Activated naive CD8-positive, alpha-beta T cell (primary cell): Measurements from ENCODE around the gene ANKRD9.

Source experiments
- H3K27ac Mint-ChIP-seq: one replicate; pipeline ENCODE4 v1.8.0; 2021; ENCODE audit warnings: mixed read lengths
- H3K27me3 Mint-ChIP-seq: one replicate; pipeline ENCODE4 v1.8.0; 2021; ENCODE audit warnings: mixed read lengths
- H3K36me3 Mint-ChIP-seq: one replicate; pipeline ENCODE4 v1.8.0; 2021; ENCODE audit warnings: mixed read lengths
- H3K4me1 Mint-ChIP-seq: one replicate; pipeline ENCODE4 v1.8.0; 2021; ENCODE audit warnings: low read depth, mixed read lengths
- H3K4me3 Mint-ChIP-seq: one replicate; pipeline ENCODE4 v1.8.0; 2021; ENCODE audit warnings: mild to moderate bottlenecking, mixed read lengths
- H3K9me3 Mint-ChIP-seq: one replicate; pipeline ENCODE4 v1.8.0; 2021; ENCODE audit warnings: low read depth, mixed read lengths

The ANKRD9 gene

DNA sequence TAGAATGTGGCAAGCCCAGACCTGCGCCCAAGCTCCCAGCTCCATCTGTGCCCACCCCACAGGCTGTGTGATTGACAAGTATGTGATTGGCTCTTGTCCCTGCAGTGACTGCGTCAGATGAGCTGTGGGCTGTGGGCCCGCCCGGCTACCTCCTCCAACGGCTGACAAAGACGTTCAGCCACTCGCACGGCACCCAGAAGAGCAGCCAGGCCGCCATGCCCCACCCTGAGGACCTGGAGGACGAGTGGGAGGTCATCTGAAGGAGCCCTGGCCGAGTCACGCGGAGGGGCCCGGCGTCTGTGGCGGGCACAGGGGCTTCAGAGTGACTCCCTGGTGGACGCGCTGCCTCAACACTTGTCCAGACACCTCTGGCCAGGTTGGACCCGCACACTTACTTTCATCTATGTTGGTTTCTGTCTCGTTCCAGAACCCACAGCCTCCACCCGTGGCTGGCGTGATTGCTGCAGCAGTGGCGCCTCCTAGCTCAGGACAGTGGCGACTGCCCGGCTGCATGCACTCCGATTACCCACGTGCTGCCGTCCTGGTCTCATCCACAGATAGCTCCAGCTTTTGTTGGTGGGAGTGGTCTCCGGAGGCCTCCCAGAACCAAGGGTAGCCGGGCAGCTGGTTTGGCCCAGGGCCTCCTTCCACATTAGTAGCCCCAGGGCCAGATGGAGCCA, 11.4 kb downstream of the ANKRD9 start:
- H3K4me1 Mint-ChIP-seq: peaks cover 6% of the 10 kb centered on the region
- H3K27ac Mint-ChIP-seq: no peak overlapping the region
- H3K36me3 Mint-ChIP-seq: no peaks in the 10 kb centered on the region
- no peaks in the 10 kb centered on the region for H3K27me3 Mint-ChIP-seq
- no peak overlapping the region for H3K4me3 Mint-ChIP-seq
- no peaks in the 10 kb centered on the region for H3K9me3 Mint-ChIP-seq

DNA sequence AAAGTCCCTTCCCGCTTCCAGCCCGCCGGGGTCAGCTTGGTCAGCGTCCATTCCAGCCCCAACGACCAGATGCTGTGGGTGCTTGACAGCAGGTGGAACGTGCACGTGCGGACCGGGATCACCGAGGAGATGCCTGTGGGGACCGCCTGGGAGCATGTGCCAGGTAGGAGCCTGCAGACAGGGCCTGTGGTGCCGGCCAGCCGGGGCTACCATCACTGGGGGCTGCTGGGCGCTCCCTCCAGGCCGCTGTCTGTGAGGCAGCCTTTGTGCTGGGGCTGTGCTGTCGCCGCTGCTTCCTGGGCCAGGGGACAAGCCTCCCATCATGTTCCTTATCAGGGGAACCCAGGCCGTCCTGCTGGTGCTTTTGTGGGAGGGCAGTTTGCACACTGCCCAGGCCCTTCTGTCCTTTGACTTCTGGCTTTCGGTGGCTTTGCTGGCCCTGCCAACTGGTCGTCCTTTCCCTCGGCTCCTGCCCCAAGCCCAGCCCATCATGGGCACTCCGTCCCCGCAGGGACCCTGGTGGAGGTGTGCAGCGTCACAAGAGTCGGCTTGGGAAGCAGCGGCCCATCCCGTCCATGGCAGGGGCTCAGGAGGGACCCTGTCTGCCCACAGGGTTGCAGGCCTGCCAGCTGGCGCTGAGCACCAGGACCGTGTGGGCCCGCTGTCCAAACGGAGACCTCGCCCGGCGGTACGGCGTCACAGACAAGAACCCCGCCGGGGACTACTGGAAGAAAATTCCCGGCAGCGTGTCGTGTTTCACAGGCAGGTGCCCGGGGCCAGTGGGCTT, 12.4 kb downstream of the ANKRD9 start:
- no peak overlapping the region for H3K27ac Mint-ChIP-seq
- no peaks in the 10 kb centered on the region for H3K27me3 Mint-ChIP-seq
- peaks cover 6% of the 10 kb centered on the region for H3K4me1 Mint-ChIP-seq
- H3K36me3 Mint-ChIP-seq: no peaks in the 10 kb centered on the region
- no peak overlapping the region for H3K4me3 Mint-ChIP-seq
- H3K9me3 Mint-ChIP-seq: no peaks in the 10 kb centered on the region

- no peak overlapping the region for H3K4me3 Mint-ChIP-seq
- no peaks in the 10 kb centered on the region for H3K36me3 Mint-ChIP-seq
- H3K27me3 Mint-ChIP-seq: no peaks in the 10 kb centered on the region
- H3K4me1 Mint-ChIP-seq: peaks cover 6% of the 10 kb centered on the region
- no peak overlapping the region for H3K27ac Mint-ChIP-seq
- no peaks in the 10 kb centered on the region for H3K9me3 Mint-ChIP-seq
These were observed 13.3 kb downstream of the ANKRD9 start for GRCh38 chr14:102496331-102496691.

- Mint-ChIP-seq H3K27ac (no peak overlapping the region), H3K9me3 (no peaks in the 10 kb centered on the region), H3K4me1 (peaks cover 4% of the 10 kb centered on the region), H3K4me3 (no peak overlapping the region), H3K27me3 (no peaks in the 10 kb centered on the region), H3K36me3 (no peaks in the 10 kb centered on the region)
These were observed 13.9 kb downstream of the ANKRD9 start for GRCh38 chr14:102495491-102496330.

GRCh38 chr14:102493585-102493984, 16.0 kb downstream of the ANKRD9 start:
- Mint-ChIP-seq H3K4me1 (no peaks in the 10 kb centered on the region), H3K36me3 (no peaks in the 10 kb centered on the region), H3K9me3 (no peaks in the 10 kb centered on the region), H3K4me3 (no peak overlapping the region), H3K27ac (no peak overlapping the region), H3K27me3 (no peaks in the 10 kb centered on the region)

GRCh38 chr14:102493096-102493495, 16.5 kb downstream of the ANKRD9 start:
- Mint-ChIP-seq H3K9me3 (no peaks in the 10 kb centered on the region), H3K27ac (no peak overlapping the region), H3K4me1 (no peaks in the 10 kb centered on the region), H3K27me3 (no peaks in the 10 kb centered on the region), H3K36me3 (no peaks in the 10 kb centered on the region), H3K4me3 (no peak overlapping the region)

- no peaks in the 10 kb centered on the region for H3K27me3 Mint-ChIP-seq
- no peaks in the 10 kb centered on the region for H3K4me1 Mint-ChIP-seq
- H3K4me3 Mint-ChIP-seq: no peak overlapping the region
- H3K9me3 Mint-ChIP-seq: no peaks in the 10 kb centered on the region
- H3K36me3 Mint-ChIP-seq: no peaks in the 10 kb centered on the region
- no peak overlapping the region for H3K27ac Mint-ChIP-seq
These were observed 17.1 kb downstream of the ANKRD9 start for GRCh38 chr14:102492531-102492910.

DNA sequence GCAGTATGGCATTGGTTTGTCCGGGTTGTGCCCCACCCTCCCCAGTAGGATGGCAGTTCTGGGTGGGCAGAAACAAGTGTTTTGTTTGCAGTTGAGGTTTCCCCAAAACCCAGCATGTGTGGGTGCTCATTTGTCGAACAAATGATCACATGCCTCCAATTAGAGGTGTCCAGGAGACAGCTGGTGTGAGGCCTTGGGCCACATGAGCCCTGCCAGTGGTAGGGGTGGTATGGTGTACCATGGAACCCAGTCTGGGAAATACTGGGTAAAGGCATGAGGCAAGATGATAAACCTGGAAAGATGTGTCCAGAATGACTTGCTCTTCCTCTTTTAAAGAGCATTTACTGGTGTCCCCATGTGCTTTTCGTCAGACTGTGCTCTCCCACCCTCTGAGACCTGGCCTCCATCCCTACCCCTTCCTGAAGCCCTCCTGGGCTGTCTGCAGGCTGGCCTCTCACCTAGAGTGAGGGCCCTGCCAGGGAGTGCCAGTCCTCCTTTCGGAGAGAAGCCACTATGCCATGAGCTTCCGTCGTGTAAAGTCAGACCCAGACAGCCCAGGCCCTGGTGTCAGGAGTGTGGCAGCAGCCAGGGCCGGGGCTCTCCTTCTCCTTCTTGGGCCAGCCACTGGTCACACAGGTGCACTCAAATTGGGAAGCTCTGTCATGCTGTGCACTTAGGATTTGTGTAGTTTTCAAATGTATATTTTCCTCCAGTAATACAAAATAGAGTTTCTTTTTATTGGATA, 17.6 kb downstream of the ANKRD9 start:
- no peaks in the 10 kb centered on the region for H3K27me3 Mint-ChIP-seq
- no peak overlapping the region for H3K27ac Mint-ChIP-seq
- no peaks in the 10 kb centered on the region for H3K9me3 Mint-ChIP-seq
- H3K36me3 Mint-ChIP-seq: no peaks in the 10 kb centered on the region
- no peaks in the 10 kb centered on the region for H3K4me1 Mint-ChIP-seq
- H3K4me3 Mint-ChIP-seq: no peak overlapping the region

DNA sequence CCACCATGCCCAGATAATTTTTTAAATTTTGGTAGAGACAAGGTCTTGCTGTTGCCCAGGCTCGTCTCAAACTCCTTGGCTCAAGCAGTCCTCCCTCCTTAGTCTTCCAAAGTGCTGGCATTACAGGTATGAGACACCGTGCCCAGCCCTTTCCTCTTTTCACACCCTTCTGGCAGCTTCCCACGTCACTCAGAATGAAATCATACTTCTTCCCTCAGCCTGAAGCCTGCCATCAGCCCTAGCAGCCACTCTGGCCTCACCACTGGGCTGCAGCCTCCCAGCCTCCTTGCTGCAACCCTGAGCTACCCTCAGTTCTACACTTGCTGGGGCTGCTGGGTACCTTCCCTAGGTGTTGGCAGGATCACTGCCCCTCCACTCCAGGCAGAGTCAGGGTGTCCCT, 18.2 kb downstream of the ANKRD9 start:
- Mint-ChIP-seq H3K27me3 (no peaks in the 10 kb centered on the region), H3K9me3 (no peaks in the 10 kb centered on the region), H3K36me3 (no peaks in the 10 kb centered on the region), H3K4me1 (no peaks in the 10 kb centered on the region), H3K27ac (no peak overlapping the region), H3K4me3 (no peak overlapping the region)

- Mint-ChIP-seq H3K27me3 (no peaks in the 10 kb centered on the region), H3K4me3 (no peak overlapping the region), H3K4me1 (no peaks in the 10 kb centered on the region), H3K9me3 (no peaks in the 10 kb centered on the region), H3K36me3 (no peaks in the 10 kb centered on the region), H3K27ac (no peak overlapping the region)
These were observed 19.1 kb downstream of the ANKRD9 start for GRCh38 chr14:102490456-102490855.

- Mint-ChIP-seq H3K36me3 (peaks cover 4% of the 10 kb centered on the region), H3K4me1 (no peaks in the 10 kb centered on the region), H3K27ac (no peak overlapping the region), H3K27me3 (no peaks in the 10 kb centered on the region), H3K4me3 (no peak overlapping the region), H3K9me3 (no peaks in the 10 kb centered on the region)
These were observed 22.4 kb downstream of the ANKRD9 start for GRCh38 chr14:102487204-102487577.

DNA sequence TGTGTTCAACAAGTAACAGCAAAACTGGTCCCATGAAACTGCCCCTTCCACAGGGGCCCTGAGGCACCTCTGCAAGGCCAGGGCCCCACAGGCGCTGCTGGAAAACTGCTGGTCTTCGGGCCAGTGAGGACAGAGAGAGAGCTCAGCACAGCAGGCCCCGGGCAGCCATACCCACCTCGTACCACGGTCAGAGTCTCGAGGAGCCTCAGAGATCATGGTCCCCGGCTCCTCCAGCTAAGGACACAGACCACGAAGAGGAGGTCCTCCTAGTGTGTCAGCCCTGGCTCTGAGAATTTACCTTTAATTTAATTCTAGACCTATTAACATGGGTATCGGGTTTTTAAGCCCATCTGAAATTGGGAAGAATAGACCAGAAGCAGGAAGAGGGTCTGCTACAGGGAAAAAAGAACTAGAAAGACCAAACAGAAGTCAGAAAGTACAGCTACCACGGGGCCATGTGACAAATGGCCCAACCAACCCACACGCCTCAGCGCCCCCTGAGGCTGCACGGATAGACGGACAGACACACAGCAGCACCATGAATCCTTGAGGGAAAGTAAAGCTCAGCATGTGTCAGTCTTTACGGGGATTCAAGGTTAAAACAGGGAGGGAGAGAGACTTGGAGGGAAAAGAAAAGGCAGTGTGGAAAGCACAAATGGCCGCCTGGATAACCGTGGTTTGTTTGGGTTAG, 22.9 kb downstream of the ANKRD9 start:
- H3K36me3 Mint-ChIP-seq: peaks cover 4% of the 10 kb centered on the region
- H3K27ac Mint-ChIP-seq: no peak overlapping the region
- no peaks in the 10 kb centered on the region for H3K9me3 Mint-ChIP-seq
- no peaks in the 10 kb centered on the region for H3K4me1 Mint-ChIP-seq
- H3K27me3 Mint-ChIP-seq: no peaks in the 10 kb centered on the region
- H3K4me3 Mint-ChIP-seq: no peak overlapping the region

GRCh38 chr14:102485693-102486512, 23.7 kb downstream of the ANKRD9 start:
- Mint-ChIP-seq H3K4me1 (no peaks in the 10 kb centered on the region), H3K4me3 (no peak overlapping the region), H3K9me3 (no peaks in the 10 kb centered on the region), H3K36me3 (peaks cover 4% of the 10 kb centered on the region), H3K27me3 (no peaks in the 10 kb centered on the region), H3K27ac (no peak overlapping the region)

- H3K4me3 Mint-ChIP-seq: no peak overlapping the region
- no peak overlapping the region for H3K27ac Mint-ChIP-seq
- H3K27me3 Mint-ChIP-seq: no peaks in the 10 kb centered on the region
- H3K36me3 Mint-ChIP-seq: peaks cover 4% of the 10 kb centered on the region
- peaks cover 5% of the 10 kb centered on the region for H3K4me1 Mint-ChIP-seq
- H3K9me3 Mint-ChIP-seq: no peaks in the 10 kb centered on the region
These were observed 25.3 kb downstream of the ANKRD9 start for GRCh38 chr14:102484316-102484715.
